GM12873 (cell line): Measurements from ENCODE around the gene ANKRD11.

Source experiments
- TF ChIP-seq, protein P1 (sequence below): IDR thresholded peaks from 2 replicates; pipeline ENCODE4 v1.5.1; 2012; ENCODE audit warnings: low read depth, mild to moderate bottlenecking, moderate library complexity, low read length, control low read depth; ENCODE audit not compliant: insufficient read depth; ENCODE audit errors: missing control alignments

ANKRD11 gene

DNA sequence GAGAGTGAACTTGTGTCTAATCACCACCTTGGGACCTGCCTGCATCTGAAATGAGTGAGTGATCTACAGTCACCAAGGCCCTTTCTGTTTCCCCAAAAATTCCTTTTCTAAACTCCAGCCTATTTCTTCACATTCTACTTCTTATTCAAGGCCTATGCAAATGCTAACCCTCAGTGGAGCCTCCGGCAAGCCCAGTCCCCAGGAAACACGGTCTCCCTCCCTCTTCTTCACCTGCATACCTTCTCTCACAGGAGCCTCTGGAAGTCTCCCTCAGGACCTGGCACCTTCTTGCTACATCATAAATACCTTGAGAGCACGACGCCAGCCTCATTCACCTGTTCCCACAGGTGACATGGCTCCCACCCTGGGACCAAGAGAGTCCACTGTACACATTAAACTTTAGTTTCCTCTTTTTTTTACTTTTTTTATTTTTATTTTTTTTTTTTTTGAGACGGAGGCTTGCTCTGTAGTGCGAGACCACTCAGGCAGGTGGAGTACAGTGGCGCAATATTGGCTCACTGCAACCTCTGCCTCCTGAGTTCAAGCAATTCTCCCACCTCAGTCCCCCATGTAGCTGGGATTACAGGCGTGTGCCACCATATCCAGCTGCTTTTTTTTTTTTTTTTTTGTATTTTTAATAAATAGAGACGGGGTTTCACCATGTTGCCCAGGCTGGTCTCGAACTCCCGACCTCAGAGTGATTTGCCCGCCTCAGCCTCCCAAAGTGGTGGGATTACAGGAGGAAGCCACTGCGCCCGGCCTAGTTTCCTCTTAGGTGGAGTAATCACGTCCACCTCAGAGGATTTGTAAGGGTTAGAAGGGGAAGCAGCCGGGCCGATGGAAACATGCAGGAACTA, 97.3 kb downstream of the ANKRD11 start:
- TF ChIP-seq, protein P1, sequence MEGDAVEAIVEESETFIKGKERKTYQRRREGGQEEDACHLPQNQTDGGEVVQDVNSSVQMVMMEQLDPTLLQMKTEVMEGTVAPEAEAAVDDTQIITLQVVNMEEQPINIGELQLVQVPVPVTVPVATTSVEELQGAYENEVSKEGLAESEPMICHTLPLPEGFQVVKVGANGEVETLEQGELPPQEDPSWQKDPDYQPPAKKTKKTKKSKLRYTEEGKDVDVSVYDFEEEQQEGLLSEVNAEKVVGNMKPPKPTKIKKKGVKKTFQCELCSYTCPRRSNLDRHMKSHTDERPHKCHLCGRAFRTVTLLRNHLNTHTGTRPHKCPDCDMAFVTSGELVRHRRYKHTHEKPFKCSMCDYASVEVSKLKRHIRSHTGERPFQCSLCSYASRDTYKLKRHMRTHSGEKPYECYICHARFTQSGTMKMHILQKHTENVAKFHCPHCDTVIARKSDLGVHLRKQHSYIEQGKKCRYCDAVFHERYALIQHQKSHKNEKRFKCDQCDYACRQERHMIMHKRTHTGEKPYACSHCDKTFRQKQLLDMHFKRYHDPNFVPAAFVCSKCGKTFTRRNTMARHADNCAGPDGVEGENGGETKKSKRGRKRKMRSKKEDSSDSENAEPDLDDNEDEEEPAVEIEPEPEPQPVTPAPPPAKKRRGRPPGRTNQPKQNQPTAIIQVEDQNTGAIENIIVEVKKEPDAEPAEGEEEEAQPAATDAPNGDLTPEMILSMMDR, result no peak

DNA sequence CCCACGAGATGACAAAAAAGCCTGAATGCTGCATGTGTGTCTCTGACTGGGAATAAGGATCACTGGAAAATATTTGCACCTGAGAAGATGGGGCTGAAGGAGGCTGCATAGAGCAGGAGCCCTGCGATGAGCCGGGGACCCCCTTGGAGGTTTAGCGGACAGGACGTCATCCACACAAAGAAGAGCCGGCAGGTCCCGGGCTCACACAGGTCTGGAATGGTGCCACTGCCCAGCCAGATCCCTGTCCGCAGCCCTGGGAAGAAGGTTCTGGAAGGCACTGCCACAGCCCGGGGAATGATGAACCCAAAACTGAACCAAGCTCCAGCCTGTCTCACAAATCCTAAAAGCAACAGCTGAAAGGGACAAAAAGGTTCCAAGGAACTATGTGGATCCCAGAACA, 101.8 kb downstream of the ANKRD11 start:
- TF ChIP-seq, protein P1, result no peak

DNA sequence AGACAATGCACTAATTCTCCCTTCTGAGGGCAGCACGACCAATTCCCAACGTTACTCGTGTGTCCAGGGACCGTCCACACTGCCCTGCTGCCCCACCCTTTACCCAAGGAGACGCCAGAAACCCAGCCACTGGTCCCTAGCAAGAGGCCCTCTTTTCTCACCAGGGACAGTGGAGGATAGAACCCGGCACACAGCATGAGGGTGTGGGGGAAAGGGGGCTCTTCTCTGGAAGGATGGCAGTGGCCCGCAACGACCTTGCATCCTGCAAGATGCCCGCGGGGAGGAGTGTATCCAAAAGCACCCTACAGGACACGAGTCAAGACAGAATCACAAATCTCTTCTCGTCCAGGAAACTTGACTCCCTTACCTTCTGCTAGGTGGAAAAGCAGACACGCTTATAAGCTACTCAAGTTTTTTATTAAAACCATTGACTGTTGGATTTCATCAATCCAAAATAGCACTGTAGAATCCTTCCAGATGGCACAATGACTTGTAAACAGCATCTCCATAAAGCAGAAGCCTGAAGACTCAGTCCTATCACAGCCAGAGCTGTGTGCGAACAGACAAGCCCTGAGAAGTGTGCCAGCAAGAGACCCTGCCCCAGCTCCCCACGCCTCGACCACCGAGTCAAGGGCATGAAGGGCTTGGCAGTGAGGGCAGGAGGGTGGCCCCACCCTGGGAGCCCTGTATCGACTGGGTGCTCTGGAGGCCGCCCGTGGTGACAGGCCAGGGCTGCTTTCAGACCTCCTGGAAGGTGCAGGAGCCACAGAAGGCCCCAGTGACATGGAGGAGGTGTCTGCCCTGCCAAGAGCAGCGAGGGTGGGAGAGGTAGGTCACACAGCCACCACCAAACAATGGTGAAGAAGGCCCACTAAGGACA, 103.8 kb downstream of the ANKRD11 start:
- TF ChIP-seq, protein P1, result no peak

DNA sequence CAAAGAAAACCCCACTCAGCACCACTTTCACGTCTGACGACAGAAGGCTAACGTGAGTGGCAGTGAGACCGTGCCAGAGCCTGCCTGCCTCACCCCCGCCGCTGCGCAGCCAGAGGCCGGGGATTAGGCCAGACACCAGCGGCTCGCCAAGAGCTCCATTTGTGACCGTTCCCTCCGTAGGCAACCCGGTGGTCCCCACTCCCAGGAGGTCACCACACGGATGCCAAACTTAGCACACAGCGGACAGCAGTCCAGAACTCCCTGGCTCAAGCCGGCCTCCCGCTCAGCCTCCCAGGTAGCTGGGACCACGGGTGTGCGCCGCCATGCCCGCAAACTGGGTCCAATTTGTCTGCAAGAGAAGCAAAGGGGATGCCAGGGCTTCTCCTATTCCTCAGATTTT, 104.6 kb downstream of the ANKRD11 start:
- TF ChIP-seq, protein P1, result no peak

DNA sequence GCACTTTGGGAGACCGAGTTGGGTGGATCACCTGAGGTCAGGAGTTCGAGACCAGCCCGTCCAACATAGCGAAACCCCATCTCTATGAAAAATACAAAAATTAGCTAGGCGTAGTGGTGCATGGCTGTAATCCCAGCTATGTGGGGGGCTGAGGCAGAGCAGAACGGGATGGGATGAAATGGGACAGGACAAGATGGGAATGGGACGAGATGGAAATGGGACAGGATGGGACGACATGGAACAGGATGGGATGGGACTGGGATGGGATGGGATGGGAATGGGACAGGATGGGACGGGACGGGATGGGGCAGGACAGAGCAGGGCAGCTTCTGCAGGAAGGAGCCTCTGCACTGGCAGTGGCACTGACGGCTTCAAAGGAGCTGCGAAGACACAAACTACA, 106.1 kb downstream of the ANKRD11 start:
- TF ChIP-seq, protein P1, result no peak

DNA sequence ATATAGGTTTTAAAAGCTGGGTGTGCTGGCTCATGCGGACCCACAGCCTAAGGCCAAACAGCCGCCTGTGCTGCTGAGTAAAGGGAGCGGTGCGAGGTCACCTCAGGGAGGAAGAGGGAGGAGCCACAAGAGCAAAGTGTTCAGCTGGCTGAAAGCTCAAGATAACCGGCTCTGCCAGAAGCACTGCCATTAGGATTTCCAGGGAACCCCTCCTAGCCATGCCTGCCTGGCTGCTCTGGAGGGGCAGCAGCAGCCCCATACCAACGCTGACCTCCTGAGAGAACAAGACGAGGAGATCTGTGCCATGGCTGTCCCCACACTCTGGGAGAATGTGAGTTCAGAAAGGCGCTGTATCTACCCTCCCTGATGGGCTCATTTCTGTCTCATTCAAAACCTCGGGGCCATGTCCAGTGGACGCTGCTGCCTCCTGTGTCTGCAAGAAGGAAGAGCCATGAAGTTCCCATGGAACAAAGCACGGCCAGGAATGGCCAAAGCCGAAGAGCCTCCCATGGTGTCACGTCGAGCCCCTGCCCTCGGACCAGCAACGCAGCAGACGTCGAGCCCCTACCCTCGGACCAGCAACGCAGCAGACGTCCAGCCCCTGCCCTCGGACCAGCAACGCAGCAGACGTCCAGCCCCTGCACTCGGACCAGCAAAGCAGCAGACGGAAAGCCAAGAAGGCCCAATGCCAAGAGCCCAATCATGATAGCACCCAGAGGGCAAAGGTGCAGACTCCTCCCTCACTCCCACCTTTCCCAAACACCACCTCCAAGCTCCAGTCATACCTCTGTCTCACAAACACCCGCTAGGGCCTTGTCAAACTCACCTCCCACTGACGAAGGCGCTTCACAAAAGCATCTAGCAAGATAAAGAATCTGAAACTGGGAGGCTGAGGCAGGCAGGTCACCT, 107.0 kb downstream of the ANKRD11 start:
- TF ChIP-seq, protein P1, result no peak
